CD1c-positive myeloid dendritic cell (primary cell): ENCODE results near the gene HPN.
"Not testable (repeated sequence)": the region's sequence is repeated elsewhere in the genome, so short reads cannot be mapped to it uniquely, and the experiment has no call there.

Source experiments
- DNase-seq: peaks from one replicate; pipeline ENCODE4 v3.0.0-alpha.2; 2016; ENCODE audit errors: extremely low spot score

HPN gene

GRCh38 chr19:35027851-35028599, 13.5 kb upstream of the HPN start:
- no peak for DNase-seq

- DNase-seq = not testable (repeated sequence)
These were observed 13.0 kb upstream of the HPN start for GRCh38 chr19:35028600-35028885.

GRCh38 chr19:35029275-35029736, 12.2 kb upstream of the HPN start:
- not testable (repeated sequence) for DNase-seq

- no peak for DNase-seq
These were observed 11.7 kb upstream of the HPN start for GRCh38 chr19:35029737-35030256.

GRCh38 chr19:35030257-35031071, 11.1 kb upstream of the HPN start, which contains the start of gene SCN1B:
SCN1B (plus strand) TSS chr19:35030470; CDS start chr19:35030821, 351 bp downstream.
- DNase-seq = peak; percentile 66

GRCh38 chr19:35031072-35031881, 10.2 kb upstream of the HPN start:
- no peak for DNase-seq

- DNase-seq = no peak
These were observed 9.1 kb upstream of the HPN start for GRCh38 chr19:35032356-35032865.

- no peak for DNase-seq
These were observed 8.2 kb upstream of the HPN start for GRCh38 chr19:35033067-35034004.

GRCh38 chr19:35034005-35034502, 7.5 kb upstream of the HPN start:
- DNase-seq = no peak

- DNase-seq = no peak
These were observed 6.7 kb upstream of the HPN start for GRCh38 chr19:35034588-35035382.

GRCh38 chr19:35037716-35038622, 3.6 kb upstream of the HPN start:
- DNase-seq = no peak

GRCh38 chr19:35038623-35039512, 2.7 kb upstream of the HPN start:
- peak; percentile 66 for DNase-seq

GRCh38 chr19:35039881-35040825, 1.4 kb upstream of the HPN start:
- no peak for DNase-seq

- DNase-seq = peak; percentile 14
These were observed 534 bp upstream of the HPN start for GRCh38 chr19:35040826-35041547.

GRCh38 chr19:35042056-35042730, 672 bp downstream of the HPN start:
- DNase-seq = no peak
